Stromal cell of bone marrow (primary cell): Measurements from ENCODE around the gene GSK3B.

ENCODE experiments used
- DNase-seq: peaks from one replicate; pipeline ENCODE4 v3.0.0-alpha.2; 2012; ENCODE audit warnings: low read depth

The GSK3B gene

DNA sequence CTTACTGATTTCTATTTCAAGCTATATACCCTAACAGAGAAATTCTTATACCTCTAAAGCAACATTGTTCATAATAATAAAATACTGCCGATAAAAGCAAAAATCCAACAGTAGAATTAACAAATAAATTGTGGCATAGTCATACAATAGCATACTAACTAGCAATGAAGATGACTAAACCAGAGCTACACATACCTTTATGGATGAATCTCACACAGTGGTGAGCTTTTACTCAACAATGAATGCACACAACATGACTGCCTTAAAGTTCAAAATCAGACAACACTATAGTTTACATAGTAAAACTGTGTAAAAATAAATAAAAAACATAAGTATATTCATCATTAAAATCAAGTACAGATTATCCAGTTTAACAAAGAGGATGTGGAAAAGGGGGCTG, 213.3 kb downstream of the GSK3B start:
- no peak for DNase-seq

DNA sequence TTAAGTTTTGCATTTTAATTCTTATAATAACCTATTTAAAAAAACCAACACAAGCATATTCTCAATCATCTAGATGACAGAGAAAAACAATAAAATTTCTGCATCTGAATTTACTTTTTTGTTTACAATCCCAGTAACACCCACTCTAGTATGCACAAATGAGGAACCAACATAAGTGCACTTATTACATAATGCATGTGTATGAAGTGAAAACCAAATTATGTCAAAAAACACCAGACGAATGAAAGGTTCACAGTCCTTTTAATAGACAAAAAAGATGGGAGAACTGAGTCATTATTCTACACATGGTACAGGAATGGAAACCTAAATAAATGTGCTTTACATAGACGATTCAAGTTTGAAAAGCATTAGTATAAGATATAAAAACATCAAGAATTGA, 220.6 kb downstream of the GSK3B start:
- no peak for DNase-seq

DNA sequence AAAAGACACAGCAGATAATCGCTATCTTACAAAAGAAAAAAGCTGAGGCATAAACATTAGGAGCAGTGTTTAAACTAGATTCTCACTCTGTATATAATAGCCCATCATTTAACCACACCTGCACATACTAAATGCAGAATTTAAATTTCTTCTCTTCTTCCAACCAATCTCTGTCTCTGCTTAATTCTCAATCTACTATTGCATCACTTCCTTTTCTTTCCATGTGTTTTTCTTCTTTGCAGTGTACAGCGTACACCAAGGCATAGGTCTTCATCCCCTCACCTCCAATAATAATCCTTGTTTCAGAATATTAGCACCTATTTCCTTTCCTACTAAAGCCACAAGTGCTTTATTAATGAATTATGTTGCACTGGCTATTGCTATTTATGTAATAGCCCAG, 221.5 kb downstream of the GSK3B start:
- DNase-seq = no peak

DNA sequence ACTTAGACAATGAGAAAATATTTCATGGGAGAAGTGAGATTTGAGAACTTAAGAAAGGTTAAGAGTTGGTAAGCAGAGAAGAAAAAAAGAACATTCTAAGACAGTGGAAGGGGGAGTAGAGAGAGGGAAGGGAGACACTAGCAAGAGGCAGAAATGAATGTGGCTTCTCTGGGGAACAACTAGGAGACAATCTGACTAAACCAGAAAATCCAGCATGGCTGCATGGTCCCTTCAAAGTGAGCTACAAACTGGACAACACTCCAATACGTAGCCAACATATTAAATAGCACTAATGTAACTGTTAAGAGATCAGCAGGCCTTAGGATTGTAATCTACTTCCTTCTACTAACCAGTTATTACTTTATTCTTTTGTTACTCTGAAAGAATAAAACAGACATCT, 222.7 kb downstream of the GSK3B start:
- DNase-seq = no peak

DNA sequence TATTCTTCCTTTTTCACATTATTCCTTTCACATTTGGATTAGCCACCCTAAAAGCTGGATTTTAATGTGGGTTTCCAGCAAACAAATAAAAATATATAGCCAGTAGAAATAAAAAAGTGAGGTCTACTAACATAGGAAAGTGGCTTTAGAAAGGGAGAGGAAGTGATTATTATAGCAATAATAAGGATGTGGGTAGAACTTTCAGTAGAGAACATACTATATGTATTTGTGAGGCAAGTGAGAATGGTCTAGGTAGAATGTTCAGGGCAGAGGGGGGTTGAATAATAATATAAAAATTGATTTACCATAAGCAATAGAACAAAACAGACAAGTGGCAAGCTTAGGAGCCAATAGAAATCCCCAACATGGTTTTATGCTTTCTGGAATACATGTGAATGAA, 223.7 kb downstream of the GSK3B start:
- DNase-seq = no peak

DNA sequence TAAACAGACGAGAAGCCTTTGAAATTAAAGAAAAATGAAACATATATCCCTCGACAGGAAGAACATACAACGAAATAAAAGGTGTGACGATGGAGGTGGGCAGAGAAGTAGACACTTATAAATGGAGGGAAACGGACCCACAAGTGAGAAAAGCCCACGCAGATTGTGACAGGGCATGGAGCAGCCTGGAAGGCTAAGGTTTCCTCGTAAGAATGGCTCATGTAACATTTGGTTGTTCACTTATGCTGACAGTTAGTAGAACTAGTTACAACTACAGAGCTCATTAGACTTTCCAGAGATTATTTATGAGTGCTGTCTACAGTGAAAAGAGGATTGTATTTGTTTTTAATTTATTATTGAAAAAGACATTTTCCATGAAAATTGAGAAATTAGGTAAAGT, 229.8 kb downstream of the GSK3B start:
- no peak for DNase-seq

DNA sequence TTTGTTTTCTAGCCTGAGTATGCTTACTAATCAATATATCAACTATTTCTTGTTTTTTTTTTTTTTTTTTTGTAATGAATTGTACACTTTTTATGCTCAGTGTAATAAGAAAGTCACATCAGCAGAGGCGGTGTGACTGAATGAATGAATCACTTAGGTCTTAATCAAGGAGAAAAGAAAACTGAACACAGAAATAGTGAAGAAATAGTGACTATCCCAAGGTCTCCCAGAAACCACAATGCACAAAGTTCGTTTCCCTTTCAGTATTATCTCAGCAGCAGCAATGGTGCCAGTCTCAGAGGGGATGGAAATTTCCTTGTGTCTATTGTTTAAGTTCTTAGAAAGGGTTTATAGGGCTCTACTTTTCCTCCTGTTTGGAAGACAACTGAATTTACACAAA, 231.6 kb downstream of the GSK3B start:
- no peak for DNase-seq

DNA sequence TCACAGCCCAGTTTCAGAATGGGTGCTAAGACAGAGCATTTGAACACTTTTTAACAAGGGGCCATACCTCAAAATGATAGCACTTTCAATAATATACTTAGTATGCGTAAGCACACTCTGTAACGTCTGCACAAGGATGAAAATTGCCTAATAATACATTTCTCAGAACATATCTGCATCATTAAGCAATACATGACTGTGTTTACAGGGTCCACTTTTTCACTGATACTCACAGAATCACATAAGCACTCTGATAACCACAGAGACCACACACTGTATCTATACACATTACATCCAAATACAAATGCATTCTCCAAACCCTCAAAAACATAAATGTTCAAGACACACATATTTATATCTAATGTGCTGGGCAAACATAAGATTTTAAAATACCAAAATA, 232.6 kb downstream of the GSK3B start:
- DNase-seq = no peak

DNA sequence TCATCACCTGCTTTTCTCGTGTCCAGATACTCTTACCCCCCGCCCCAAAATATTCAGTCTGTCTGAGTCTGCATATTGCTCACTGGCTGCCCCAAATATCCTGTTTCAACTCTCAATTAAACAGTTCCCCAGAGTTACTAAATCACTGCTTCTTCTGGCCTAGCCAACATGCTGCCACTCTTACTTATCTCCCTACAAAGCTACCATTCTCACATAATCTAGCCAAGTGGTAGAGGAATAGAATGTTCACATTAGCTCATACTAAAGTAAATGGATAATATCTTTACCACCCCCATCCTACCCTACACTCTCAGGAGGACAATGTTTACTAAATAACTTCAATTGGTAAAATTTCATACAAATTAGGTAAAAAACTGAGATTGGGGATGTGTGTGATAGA, 234.5 kb downstream of the GSK3B start:
- no peak for DNase-seq

DNA sequence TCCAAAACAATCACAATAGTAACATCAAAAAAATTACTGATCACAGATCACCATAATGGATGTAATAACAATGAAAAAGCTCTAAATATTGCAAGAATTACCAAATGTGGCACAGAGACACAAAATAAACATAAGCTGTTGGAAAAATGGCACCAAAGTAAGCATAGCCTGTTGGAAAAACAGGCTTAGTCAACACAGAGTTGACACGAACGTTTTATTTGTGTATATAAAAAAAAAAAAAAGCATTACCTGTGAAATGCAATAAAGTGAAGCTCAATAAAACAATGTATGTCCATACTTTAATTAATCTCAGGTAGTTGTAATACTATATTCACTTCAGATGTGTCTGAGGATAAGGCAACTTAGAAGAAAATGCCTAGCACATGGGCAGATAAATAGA, 235.3 kb downstream of the GSK3B start:
- DNase-seq = no peak

DNA sequence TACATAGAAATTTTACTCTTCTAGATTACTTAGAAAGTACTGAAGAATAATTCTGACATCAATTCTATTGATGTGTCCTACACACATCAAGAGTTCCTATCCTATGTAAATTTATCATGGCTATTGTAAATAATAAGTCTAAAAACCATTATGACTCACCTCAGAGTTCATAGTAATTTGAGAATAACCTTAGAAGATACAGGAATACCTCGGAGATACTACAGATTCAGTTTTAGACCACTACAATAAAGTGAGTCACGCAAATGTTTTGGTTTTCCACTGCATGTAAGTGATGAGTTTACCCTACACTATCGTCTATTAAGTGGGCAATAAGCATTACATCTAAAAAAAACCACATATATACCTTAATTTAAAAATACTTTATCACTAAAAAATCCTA, 237.6 kb downstream of the GSK3B start:
- DNase-seq = no peak

DNA sequence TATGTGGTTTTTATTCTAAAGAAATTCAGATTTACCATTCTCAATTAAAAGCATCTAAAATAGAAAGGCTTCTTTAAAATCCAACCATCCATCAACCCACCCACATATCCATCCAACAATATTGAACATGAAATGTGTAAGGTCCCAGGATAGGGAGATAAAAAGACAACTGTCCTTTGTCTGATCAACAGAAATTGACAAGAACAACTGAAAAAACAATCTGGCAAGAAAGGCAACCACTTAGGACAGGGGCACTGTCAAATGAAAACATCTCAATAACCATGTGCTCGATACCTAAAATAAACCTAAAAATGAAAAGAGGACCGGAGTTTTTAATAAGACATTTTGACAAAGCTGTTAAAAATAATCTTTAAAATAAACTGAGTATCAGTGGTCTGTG, 245.1 kb downstream of the GSK3B start:
- DNase-seq = no peak

DNA sequence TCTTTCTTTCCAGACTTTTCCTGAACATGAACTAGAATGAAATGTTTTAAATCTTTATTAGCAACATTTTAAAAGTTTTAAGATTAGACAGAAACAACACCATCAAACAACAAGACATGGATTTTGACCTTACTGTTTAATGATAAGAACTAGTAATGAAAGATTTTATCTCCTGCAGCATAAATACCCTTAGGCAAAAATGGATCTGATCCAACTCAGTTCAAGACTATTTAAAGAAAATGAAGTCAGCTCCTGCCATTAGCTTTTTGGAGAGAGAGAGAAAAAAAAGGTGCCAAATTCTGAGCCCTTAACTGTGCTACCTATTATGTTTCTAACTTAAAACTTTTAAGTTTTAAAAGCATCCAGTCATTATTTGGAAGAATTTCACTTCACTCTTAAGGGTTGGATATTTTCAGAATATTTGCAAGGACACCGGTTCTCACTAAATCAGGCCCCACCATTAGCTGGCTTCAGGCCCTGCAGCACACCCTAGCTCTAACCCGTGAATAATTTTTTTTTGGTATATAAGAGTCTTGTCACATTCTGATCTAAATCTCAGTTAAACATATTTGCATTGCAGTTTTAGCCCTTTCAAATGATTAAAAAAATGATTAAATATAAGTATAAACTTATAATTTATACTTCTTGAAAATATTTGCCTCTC, 252.3 kb downstream of the GSK3B start:
- no peak for DNase-seq

DNA sequence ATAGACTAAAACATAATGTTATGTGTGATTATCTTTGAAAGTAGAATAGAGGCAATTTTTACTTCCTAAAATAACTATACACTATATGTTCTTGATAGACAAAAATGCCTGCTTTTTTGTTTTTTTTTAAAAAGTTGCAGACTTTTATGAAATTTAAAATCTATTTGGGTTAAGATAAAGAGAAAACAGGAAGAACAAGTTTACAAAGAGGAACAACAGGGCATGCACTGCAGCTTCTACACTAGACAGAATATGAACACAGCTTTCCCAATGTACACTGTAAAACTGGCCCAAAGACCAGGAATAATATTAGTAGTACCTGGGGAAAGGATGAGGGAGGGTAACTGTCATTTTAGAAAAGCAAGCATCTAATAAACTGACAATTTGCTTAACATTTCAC, 258.7 kb downstream of the GSK3B start:
- DNase-seq = no peak

DNA sequence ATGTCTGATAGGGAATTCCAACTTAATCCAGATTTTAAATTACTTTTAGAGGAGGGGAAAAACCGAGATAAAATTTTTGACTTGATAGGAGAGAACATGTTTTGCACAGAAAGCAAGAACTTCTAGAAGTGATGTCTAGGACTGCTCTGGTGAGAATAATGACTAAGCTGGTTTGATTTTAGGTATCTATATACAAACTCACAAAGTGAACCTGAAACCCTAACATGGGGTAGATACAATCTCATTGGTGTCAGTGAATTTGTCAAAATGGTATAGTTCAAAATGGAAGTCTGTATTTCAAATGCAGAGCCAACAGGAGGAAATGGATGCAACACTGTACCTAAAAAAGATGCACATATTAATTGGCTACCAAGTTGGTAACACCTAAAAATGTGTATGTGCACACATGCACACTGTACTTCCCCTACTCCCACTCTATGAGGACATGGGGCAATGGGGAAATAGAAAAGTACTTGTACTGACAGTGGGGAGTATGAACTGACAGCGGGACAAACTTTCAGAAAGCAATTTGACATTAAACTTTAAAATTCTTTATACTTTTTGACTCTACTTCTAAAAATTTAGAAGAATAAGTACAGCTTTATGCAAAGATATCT, 259.4 kb downstream of the GSK3B start:
- DNase-seq = no peak

DNA sequence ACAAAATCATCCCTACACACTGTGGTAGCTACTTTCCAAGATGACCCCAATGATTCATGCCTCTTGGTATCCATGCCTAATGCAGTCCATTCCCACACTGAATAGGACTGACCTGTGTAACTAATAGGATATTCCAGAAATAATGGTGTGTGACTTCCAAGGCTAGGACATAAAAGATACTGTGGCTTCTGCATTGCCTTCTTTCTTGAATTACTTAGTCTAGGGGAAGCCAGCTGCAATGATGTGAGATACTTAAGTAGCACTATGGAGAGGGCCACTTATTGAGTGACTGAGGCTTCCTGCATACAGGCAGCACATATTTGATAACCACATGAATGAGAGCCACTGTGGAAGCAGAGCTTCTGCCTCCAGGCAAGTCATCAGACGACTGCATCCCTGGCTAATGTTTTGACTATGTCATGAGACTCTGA, 262.3 kb downstream of the GSK3B start:
- DNase-seq = peak; percentile 9

DNA sequence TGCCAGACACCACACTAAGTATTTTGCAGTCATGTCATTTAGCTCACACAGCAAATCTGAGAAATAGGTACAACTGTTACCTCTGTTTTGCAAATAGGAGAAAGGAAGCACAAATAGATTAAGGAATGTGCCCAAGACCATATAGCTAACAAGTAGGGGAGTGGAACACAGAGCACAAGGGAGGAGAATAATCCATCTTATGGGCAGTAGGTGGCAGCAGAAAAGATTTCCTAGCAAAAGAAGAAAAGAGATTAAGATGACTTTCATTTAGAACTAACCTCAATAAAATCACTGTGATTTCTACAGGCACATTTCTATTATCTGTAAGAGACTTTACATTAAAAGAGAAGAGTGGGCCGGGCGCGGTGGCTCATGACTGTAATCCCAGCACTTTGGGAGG, 263.2 kb downstream of the GSK3B start:
- DNase-seq = no peak

DNA sequence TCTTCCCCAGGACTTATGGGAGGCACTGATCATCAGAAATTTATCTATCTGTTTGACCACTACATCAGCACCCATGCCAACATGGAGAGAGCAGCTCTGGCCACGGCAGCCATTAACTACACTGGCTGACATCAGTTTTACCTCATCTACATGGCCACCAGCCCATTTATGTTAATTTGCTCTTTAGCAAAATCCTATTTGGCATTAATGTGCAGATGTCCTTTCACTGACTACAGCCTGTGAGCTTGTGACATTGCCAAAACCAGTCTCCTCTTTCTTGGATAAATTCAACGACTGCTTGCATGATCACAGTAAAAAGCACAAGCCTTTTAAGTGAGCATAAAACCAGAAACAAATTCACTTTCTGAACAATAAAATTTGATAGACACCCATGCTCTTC, 264.8 kb downstream of the GSK3B start:
- DNase-seq = no peak

DNA sequence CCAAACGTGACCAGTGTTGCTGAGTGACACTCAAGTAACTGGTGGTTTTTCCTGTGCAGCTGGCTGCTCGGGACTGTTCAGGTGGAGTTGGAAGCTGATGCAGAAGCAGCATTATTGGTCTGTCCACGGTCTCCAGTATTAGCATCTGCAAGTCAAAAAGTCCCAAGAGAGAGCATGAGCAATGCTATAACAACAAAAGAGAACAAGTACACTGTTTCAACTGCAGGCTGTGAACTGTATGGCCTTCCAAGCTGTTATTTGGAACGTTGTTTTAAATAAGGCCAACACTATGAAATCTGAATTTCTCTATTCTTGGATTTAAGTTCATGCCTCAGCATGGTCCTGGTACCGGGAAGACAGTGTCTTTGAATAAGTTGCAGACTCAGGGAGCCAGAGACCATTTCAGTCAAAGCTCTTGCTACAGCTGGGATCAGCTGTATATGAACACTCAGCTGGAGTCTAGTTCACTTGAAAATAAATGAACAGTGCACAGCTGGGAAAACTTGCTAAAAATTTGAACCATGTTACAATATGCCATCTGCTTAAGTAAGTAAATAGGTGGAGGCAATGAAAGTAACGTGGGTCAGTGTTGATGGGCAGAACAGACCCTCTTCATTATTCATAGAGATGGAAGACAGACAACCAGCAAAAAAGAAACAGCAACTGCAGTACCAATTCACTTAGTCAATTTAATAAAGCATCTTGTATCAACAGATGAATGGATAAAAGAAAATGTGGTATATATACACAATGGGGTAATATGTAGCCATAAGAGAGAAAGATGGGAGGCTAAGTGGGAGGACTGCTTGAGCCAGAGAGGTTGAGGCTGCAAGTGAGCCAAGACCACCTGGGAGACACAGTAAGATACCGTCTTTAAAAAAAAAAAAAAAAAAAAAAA, 267.3 kb downstream of the GSK3B start:
- peak; percentile 23 for DNase-seq

DNA sequence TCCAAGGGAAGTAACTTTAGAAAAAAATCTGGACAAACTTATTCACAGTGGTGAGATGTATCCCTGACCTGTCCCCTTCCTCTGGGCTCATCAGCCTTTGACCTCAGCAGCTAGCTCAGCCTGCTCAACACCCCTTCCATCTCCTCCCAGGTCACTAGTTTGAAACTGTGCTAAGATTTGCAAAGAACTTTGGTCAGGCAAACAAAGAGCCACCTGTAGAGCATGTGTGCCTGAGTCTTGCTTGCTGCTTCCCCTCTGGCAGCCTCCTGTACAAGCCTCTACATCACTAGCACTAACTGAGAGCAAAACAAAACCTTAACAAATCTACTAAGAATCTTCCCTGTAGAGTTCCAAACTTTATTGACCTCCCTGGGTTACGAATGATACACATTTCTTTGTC, 268.4 kb downstream of the GSK3B start:
- no peak for DNase-seq

DNA sequence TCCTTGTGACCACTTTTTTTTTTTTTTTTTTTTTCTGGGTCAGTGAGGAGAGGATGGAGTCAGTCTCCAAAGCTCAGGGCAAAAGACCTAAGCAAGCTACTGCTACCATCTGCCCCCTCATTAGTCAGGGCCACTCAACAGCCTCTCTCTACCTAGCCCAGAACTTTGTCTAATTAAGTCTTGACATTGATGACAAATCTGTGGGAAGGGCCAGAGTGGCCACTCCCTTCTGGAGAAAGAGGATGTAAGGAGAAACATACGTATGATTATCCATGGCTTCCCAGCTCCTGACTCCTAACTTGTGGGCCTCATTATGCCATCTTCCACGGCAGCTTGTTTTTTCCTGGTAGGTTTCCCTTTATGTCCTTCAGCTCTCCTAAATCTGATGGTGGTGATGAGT, 274.4 kb downstream of the GSK3B start:
- DNase-seq = no peak

DNA sequence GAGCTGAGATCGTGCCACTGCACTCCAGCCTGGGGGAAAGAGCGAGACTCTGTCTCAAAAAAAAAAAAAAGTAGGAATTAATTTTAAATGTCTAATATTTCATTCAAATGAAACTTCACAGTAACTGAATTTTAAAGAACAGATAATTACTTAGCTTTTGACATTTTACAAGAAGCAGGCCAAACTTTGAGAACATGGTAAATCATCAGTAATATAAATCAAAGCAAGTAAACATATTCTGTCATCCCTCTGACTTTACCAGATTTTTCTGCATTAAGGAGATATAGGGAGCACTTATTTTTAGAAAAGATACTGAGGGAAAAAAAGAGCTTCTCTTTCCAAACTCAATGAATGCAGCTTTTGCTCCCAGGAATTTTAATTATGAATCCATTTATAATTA, 275.3 kb downstream of the GSK3B start:
- DNase-seq = no peak
